ENCODE results near the gene SLC25A41.

DNA sequence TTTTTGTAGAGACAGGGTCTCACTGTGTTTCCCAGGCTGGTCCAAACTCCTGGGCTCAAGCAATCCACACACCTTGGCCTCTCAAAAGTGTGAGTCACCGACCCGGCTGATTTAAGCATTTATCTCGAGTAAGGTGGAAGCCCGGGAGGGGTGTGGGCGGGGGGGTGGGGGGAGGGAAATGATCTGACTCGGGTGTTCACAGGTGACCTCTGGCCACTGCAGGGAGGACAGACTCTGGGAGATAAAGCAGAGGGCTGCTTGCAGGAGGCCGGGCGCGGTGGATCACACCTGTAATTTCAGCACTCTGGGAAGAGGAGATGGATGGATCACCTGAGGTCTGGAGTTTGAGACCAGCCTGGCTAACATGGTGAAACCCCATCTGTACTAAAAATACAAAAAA, 40.1 kb upstream of the SLC25A41 start:
- TF ChIP-seq, protein P1, sequence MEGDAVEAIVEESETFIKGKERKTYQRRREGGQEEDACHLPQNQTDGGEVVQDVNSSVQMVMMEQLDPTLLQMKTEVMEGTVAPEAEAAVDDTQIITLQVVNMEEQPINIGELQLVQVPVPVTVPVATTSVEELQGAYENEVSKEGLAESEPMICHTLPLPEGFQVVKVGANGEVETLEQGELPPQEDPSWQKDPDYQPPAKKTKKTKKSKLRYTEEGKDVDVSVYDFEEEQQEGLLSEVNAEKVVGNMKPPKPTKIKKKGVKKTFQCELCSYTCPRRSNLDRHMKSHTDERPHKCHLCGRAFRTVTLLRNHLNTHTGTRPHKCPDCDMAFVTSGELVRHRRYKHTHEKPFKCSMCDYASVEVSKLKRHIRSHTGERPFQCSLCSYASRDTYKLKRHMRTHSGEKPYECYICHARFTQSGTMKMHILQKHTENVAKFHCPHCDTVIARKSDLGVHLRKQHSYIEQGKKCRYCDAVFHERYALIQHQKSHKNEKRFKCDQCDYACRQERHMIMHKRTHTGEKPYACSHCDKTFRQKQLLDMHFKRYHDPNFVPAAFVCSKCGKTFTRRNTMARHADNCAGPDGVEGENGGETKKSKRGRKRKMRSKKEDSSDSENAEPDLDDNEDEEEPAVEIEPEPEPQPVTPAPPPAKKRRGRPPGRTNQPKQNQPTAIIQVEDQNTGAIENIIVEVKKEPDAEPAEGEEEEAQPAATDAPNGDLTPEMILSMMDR (optimal IDR thresholded peaks at IDR 0.05 in 1 of 3, IDR thresholded peaks at IDR 0.05 in 1 of 3, conservative IDR thresholded peaks at IDR 0.05 in 1 of 3; ENCODE audit: extremely low read depth in 1 of 3, insufficient read depth in 2 of 3, low read length in 3 of 3), result no peak
- TF ChIP-seq EZH2 (IDR thresholded peaks at IDR 0.05; ENCODE audit: low read length), result no peak
